Tibial nerve (tissue), 4 donors: ENCODE data around the gene SMIM35. TPM values are rescaled to one million over a fixed set of nuclear protein-coding genes. Genes with fewer than 3 reads are reported as not detected.
A peak's percentile ranks its signal among the peaks of the same experiment; 100 is the strongest.

Experiments used
- DNase-seq, 2 donors: peaks; one replicate each; pipeline ENCODE4 v3.0.0-alpha.2; 2019; ENCODE audit warnings: low spot score in 2 of 2
- H3K27ac ChIP-seq, 4 donors: fragments of 200-600 bp; sonication (generic) in 3 of 4; one replicate each; pipeline ENCODE4 v1.5.1; 2017 to 2019; ENCODE audit warnings: mild to moderate bottlenecking in 1 of 4
- H3K27me3 ChIP-seq, 2 donors: fragments of 200-600 bp; sonication (generic) in 1 of 2; one replicate each; pipeline versions ENCODE4 v1.5.1 to v1.6.0; 2017 to 2019
- H3K36me3 ChIP-seq, 3 donors: fragments of 200-600 bp; sonication (generic); one replicate each; pipeline ENCODE4 v1.5.1; 2018 to 2019
- H3K4me1 ChIP-seq, 4 donors: fragments of 200-600 bp; sonication (generic) in 3 of 4; one replicate each; pipeline ENCODE4 v1.5.1; 2017 to 2019
- H3K4me3 ChIP-seq, 4 donors: fragments of 200-600 bp; sonication (generic) in 3 of 4; one replicate each; pipeline ENCODE4 v1.5.1; 2017 to 2019; ENCODE audit warnings: mild to moderate bottlenecking in 1 of 4, moderate library complexity in 1 of 4
- H3K9me3 ChIP-seq, 4 donors: fragments of 200-600 bp; sonication (generic) in 3 of 4; one replicate each; pipeline ENCODE4 v1.5.1; 2017 to 2019
- EP300 ChIP-seq, 2 donors: sonication (generic); formaldehyde crosslinking; IDR thresholded peaks; one replicate each; pipeline ENCODE4 v1.6.1; 2017; ENCODE audit warnings: antibody characterized with exemption in 2 of 2, mild to moderate bottlenecking in 1 of 2
- POLR2A ChIP-seq, 2 donors: fragments of 450-650 bp; IDR thresholded peaks; one replicate each; pipeline ENCODE4 v1.6.1; 2017; ENCODE audit warnings: antibody characterized with exemption in 2 of 2, mild to moderate bottlenecking in 2 of 2, moderate library complexity in 2 of 2
- WGBS, 2 donors: methylation state at CpG; one replicate each; pipeline ENCODE4 v1.1.5; 2018; 5-methylcytosine and 5-hydroxymethylcytosine counted together
- total RNA-seq, 4 donors: library from RNA; depleted of rRNA; stranded (reverse); fragments of >200 nt; gene quantifications; one replicate each; pipeline ENCODE4 v1.1.0, GENCODE V29; 2016
- TF ChIP-seq, protein P1 (sequence below), 5 experiments: fragments of 200-600 bp in 3 of 5; fragments of 450-650 bp in 2 of 5; sonication (generic) in 3 of 5; IDR thresholded peaks; one replicate each; pipeline ENCODE4 v1.5.1; 2016 to 2019; ENCODE audit warnings: antibody characterized with exemption in 5 of 5, mild to moderate bottlenecking in 3 of 5, moderate library complexity in 2 of 5

Gene SMIM35
- total RNA-seq, 4 donors from 2014 or later, result not detected

- no peak overlapping the region for H3K27ac ChIP-seq
- H3K27me3 ChIP-seq, result peaks cover 0 to 27% of the 10 kb centered on the region in 2 donors
- H3K4me1 ChIP-seq, result peaks cover 0 to 12% (median 6%) of the 10 kb centered on the region in 4 donors
- no peak for TF ChIP-seq POLR2A (IDR thresholded peaks at IDR 0.05)
- TF ChIP-seq, protein P1, sequence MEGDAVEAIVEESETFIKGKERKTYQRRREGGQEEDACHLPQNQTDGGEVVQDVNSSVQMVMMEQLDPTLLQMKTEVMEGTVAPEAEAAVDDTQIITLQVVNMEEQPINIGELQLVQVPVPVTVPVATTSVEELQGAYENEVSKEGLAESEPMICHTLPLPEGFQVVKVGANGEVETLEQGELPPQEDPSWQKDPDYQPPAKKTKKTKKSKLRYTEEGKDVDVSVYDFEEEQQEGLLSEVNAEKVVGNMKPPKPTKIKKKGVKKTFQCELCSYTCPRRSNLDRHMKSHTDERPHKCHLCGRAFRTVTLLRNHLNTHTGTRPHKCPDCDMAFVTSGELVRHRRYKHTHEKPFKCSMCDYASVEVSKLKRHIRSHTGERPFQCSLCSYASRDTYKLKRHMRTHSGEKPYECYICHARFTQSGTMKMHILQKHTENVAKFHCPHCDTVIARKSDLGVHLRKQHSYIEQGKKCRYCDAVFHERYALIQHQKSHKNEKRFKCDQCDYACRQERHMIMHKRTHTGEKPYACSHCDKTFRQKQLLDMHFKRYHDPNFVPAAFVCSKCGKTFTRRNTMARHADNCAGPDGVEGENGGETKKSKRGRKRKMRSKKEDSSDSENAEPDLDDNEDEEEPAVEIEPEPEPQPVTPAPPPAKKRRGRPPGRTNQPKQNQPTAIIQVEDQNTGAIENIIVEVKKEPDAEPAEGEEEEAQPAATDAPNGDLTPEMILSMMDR (IDR thresholded peaks at IDR 0.05), result no peak
- no peak for TF ChIP-seq EP300 (IDR thresholded peaks at IDR 0.05)
- peaks cover 0 to 5% (median 0%) of the 10 kb centered on the region in 3 donors for H3K36me3 ChIP-seq
- H3K9me3 ChIP-seq, result no peaks in the 10 kb centered on the region
- 58 to 64% methylated on average over 4 of the region's 4 CpGs for WGBS, 2 donors
- no peak overlapping the region for H3K4me3 ChIP-seq
- no peak for DNase-seq
Measured at GRCh38 chr11:117984476-117984875, 102.3 kb downstream of the SMIM35 start.

DNA sequence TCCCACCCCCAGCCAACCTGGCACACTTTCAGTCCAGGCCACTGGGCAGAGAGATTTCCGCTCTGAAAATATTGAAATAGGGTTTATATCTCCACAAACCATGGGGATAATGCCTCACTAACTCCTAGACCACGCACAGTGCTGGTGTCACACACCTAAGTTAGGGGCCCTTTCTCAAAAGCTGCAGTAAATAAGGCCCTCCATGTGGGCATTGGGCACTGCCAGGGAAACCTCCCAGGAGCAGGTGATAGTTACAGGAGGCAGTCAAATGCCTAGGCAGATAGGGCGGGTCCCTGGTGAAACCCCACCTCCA lies 103.6 kb downstream of the SMIM35 start:
- Histone ChIP-seq H3K4me3 (no peak overlapping the region), H3K27me3 (peaks cover 0 to 27% of the 10 kb centered on the region in 2 donors), H3K4me1 (peaks cover 0 to 12% (median 4%) of the 10 kb centered on the region in 4 donors), H3K9me3 (no peaks in the 10 kb centered on the region), H3K36me3 (no peaks in the 10 kb centered on the region), H3K27ac (no peak overlapping the region)
- no peak for TF ChIP-seq EP300 (IDR thresholded peaks at IDR 0.05)
- TF ChIP-seq, protein P1 (IDR thresholded peaks at IDR 0.05), result no peak
- no peak for TF ChIP-seq POLR2A (IDR thresholded peaks at IDR 0.05)
- DNase-seq, result no peak
- 89 to 91% methylated on average over 3 of the region's 3 CpGs for WGBS, 2 donors

- TF ChIP-seq POLR2A (IDR thresholded peaks at IDR 0.05) (no peak), EP300 (IDR thresholded peaks at IDR 0.05) (no peak)
- TF ChIP-seq, protein P1 (IDR thresholded peaks at IDR 0.05), result no peak
- H3K4me1 ChIP-seq, result peaks cover 0 to 2% (median under 1%) of the 10 kb centered on the region in 4 donors
- peak overlapping the region in 1 of 4 donors; percentile 64 for H3K27ac ChIP-seq
- no peak for DNase-seq
- no peak overlapping the region for H3K4me3 ChIP-seq
- no peaks in the 10 kb centered on the region for H3K9me3 ChIP-seq
- 87 to 88% methylated on average over 3 of the region's 3 CpGs for whole genome bisulfite sequencing, 2 donors
- H3K36me3 ChIP-seq, result no peaks in the 10 kb centered on the region
- peaks cover 0 to 7% of the 10 kb centered on the region in 2 donors for H3K27me3 ChIP-seq
Measured at GRCh38 chr11:117980720-117981119, 106.0 kb downstream of the SMIM35 start.

DNA sequence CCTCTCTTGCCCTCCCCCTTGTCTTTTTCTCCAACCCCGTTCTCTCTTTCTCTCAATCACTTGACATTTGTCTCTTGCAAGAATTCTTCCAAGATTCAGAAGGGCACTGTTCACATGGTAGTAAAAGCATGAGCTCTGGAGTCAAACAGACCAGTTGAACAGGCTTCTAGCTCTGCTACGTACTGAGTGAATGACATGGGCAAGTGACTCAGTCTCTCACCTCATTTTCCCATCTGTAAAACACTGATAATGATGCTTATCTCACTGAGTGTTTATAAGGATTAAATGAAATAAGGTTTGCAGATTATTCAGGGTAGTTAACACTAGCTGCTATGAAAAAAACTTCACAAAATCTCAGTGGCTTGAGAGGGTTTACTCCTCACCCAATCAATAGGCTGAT lies 106.5 kb downstream of the SMIM35 start:
- peak overlapping the region in 1 of 4 donors; percentile 64 for H3K27ac ChIP-seq
- H3K27me3 ChIP-seq, result peaks cover 0 to 6% of the 10 kb centered on the region in 2 donors
- no peaks in the 10 kb centered on the region for H3K36me3 ChIP-seq
- WGBS, 2 donors, result 20 to 26% methylated on average over 2 of the region's 2 CpGs
- H3K9me3 ChIP-seq, result no peaks in the 10 kb centered on the region
- no peak overlapping the region for H3K4me3 ChIP-seq
- no peak for DNase-seq
- TF ChIP-seq POLR2A (IDR thresholded peaks at IDR 0.05) (no peak), EP300 (IDR thresholded peaks at IDR 0.05) (no peak)
- TF ChIP-seq, protein P1 (IDR thresholded peaks at IDR 0.05), result no peak
- H3K4me1 ChIP-seq, result no peaks in the 10 kb centered on the region

DNA sequence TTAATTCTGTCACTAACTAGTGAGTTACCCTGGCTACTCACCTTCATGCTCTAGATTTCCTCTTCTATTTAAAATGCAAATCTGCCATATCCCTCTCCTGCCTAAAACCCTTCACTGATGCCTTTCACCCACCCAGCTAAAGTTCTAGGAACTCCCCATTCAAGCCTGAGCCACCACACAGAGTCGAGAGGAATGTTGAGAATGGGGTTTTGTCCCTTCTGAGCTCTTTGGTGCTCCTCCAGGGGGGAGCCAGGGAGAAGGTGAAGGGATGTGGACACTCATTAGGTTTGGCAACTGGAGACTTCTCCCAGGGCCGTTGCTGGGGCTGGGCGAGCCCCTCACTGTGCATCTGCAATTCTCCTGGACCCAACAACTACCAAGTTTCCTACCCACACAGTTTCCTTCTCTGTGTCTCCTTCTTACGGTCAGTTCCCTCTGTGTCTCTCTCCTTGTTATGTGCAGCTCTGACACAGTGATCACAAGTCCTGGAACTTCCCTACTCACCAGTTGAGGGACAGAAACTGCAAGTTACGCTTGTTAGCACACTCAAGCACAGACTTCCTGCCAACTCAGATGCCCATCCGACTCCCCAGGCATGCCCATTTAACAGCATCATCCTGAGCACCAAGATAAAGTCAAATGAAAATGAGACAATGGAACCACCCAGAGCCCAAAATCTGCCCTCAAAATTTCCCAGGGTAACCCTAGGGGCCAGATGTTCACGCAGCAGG lies 107.1 kb downstream of the SMIM35 start:
- H3K9me3 ChIP-seq, result no peaks in the 10 kb centered on the region
- WGBS, 2 donors, result 63 to 85% methylated on average over 7 of the region's 7 CpGs
- TF ChIP-seq, protein P1 (IDR thresholded peaks at IDR 0.05), result no peak
- peak in 1 of 2 donors; percentile 40 for TF ChIP-seq EP300 (IDR thresholded peaks at IDR 0.05)
- peak in 1 of 2 donors; percentile 21 for TF ChIP-seq POLR2A (IDR thresholded peaks at IDR 0.05)
- no peak overlapping the region for H3K4me3 ChIP-seq
- H3K27me3 ChIP-seq, result peaks cover 0 to 5% of the 10 kb centered on the region in 2 donors
- DNase-seq, result no peak
- H3K27ac ChIP-seq, result peak overlapping the region in 3 of 4 donors; percentile 53 to 64 (median 56)
- no peaks in the 10 kb centered on the region for H3K36me3 ChIP-seq
- no peaks in the 10 kb centered on the region for H3K4me1 ChIP-seq
